GM19455 (cell line): ENCODE data around the gene ELFN2.
"Not testable (repeated sequence)": the region's sequence is repeated elsewhere in the genome, so short reads cannot be mapped to it uniquely, and the experiment has no call there.

Experiments used
- ATAC-seq: cut with Tn5 transposase; IDR thresholded peaks from one replicate; pipeline ENCODE4 v1.9.1; 2021; ENCODE audit not compliant: unreplicated experiment

The ELFN2 gene

GRCh38 chr22:37337204-37337943 lies 89.9 kb downstream of the ELFN2 start:
- ATAC-seq = no peak

GRCh38 chr22:37336579-37336978 lies 90.7 kb downstream of the ELFN2 start:
- ATAC-seq = no peak

- no peak for ATAC-seq
Observed at GRCh38 chr22:37335806-37336199, 91.5 kb downstream of the ELFN2 start.

GRCh38 chr22:37334859-37335805 lies 92.1 kb downstream of the ELFN2 start:
- no peak for ATAC-seq

GRCh38 chr22:37334461-37334858 lies 92.8 kb downstream of the ELFN2 start:
- ATAC-seq = no peak

- ATAC-seq = no peak
Observed at GRCh38 chr22:37333724-37334460, 93.4 kb downstream of the ELFN2 start.

GRCh38 chr22:37331856-37332536 lies 95.3 kb downstream of the ELFN2 start:
- no peak for ATAC-seq

GRCh38 chr22:37331034-37331428 lies 96.2 kb downstream of the ELFN2 start:
- ATAC-seq = no peak

- ATAC-seq = no peak
Observed at GRCh38 chr22:37330200-37331033, 96.9 kb downstream of the ELFN2 start.

GRCh38 chr22:37329238-37330140 lies 97.8 kb downstream of the ELFN2 start:
- no peak for ATAC-seq

- not testable (repeated sequence) for ATAC-seq
Observed at GRCh38 chr22:37328538-37329237, 98.6 kb downstream of the ELFN2 start.

GRCh38 chr22:37328017-37328416 lies 99.3 kb downstream of the ELFN2 start:
- ATAC-seq = no peak

- ATAC-seq = no peak
Observed at GRCh38 chr22:37326726-37327125, 100.6 kb downstream of the ELFN2 start.

- ATAC-seq = no peak
Observed at GRCh38 chr22:37325039-37325395, 102.3 kb downstream of the ELFN2 start.

GRCh38 chr22:37324340-37325038 lies 102.8 kb downstream of the ELFN2 start:
- ATAC-seq = no peak

- no peak for ATAC-seq
Observed at GRCh38 chr22:37320726-37321677, 106.3 kb downstream of the ELFN2 start.

GRCh38 chr22:37319469-37319868 lies 107.8 kb downstream of the ELFN2 start:
- no peak for ATAC-seq
